HepG2 (cell line): ENCODE results near the gene VIPR1. TPM values are rescaled to one million over a fixed set of nuclear protein-coding genes. Genes with fewer than 3 reads are reported as not detected.

Experiments
- ATAC-seq: fragments of 200-7000 bp; cut with Tn5 transposase; 3 replicates; pipeline ENCODE4 v1.9.1; 2020; ENCODE audit warnings: mild to moderate bottlenecking, moderate library complexity
- BruUV-seq: library from RNA; stranded (reverse); fragments of 400-500 nt; replicated peaks from 2 replicates; lab custom pipeline; 2021; lab: Mats Ljungman, UMichigan
- CTCF ChIA-PET: fragments of 300-600 bp; formaldehyde crosslinking; extraction: SDS; loops from one replicate; lab custom pipeline; 2021; ENCODE audit warnings: low total read pairs, inconsistent platforms, low intra/inter-chr PET ratio; lab: Yijun Ruan, JAX
- POLR2A ChIA-PET: fragments of 350-600 bp; sonication (Branson Sonifier 250); formaldehyde crosslinking; loops from one replicate; lab custom pipeline; 2020; ENCODE audit warnings: antibody characterized with exemption, inconsistent platforms; lab: Yijun Ruan, JAX
- DNase-seq: peaks from one replicate; pipeline ENCODE4 v3.0.0-alpha.2; 2015; ENCODE audit warnings: low spot score
- FAIRE-seq: peaks from 3 replicates; lab custom pipeline; 2011; peaks lifted over from hg19 to GRCh38; lab: Jason Lieb, UNC
- H2AFZ ChIP-seq: one replicate; pipeline ENCODE4 v1.6.1; 2011; ENCODE audit warnings: low read length, inconsistent platforms
- H3K27ac ChIP-seq: fragments of 300-600 bp; 3 replicates; pipeline ENCODE4 v1.8.0; 2011; ENCODE audit warnings: mixed run types, mild to moderate bottlenecking, mixed read lengths, low read length, inconsistent platforms; ENCODE audit not compliant: insufficient read depth; ENCODE audit errors: extremely low read length
- H3K27me3 ChIP-seq, 2 experiments: fragments of 200-600 bp in 1 of 2; 2 replicates in 1 of 2; 3 replicates in 1 of 2; pipeline versions ENCODE4 v1.6.0 to v1.8.0; 2011; ENCODE audit warnings: low read length in 2 of 2, mild to moderate bottlenecking in 2 of 2, moderate library complexity in 2 of 2, inconsistent platforms in 1 of 2; ENCODE audit not compliant: insufficient read depth in 2 of 2, control insufficient read depth in 1 of 2
- H3K36me3 ChIP-seq, 2 experiments: fragments of 200-600 bp in 1 of 2; replicated peaks in 1 of 2; 2 replicates in 1 of 2; 3 replicates in 1 of 2; pipeline versions ENCODE4 v1.5.1 to v1.8.0; 2011; ENCODE audit warnings: low read length in 2 of 2, inconsistent platforms in 1 of 2; ENCODE audit not compliant: insufficient read depth in 2 of 2, control insufficient read depth in 1 of 2
- H3K4me1 ChIP-seq: 2 replicates; pipeline ENCODE4 v1.5.1; 2012; ENCODE audit warnings: low read length, inconsistent platforms; ENCODE audit not compliant: insufficient read depth
- H3K4me2 ChIP-seq: 2 replicates; pipeline ENCODE4 v1.6.0; 2011; ENCODE audit warnings: low read depth, low read length, inconsistent platforms
- H3K4me3 ChIP-seq, 3 experiments: fragments of 200-600 bp in 1 of 3; sonication (generic), shearing (Covaris generic) in 1 of 3; replicated peaks in 1 of 3; 2 replicates each; pipeline ENCODE4 v1.5.1; 2011 to 2016; ENCODE audit warnings: low read length in 3 of 3, inconsistent platforms in 2 of 3, low read depth in 2 of 3, mild to moderate bottlenecking in 2 of 3, control low read depth in 1 of 3, mixed read lengths in 1 of 3; ENCODE audit not compliant: insufficient read depth in 1 of 3
- H3K79me2 ChIP-seq: one replicate; pipeline ENCODE4 v1.6.1; 2011; ENCODE audit warnings: low read length, inconsistent platforms; ENCODE audit not compliant: insufficient read depth
- H3K9ac ChIP-seq: 2 replicates; pipeline ENCODE4 v1.6.0; 2011; ENCODE audit warnings: mild to moderate bottlenecking, low read depth, low read length, inconsistent platforms; ENCODE audit not compliant: insufficient read depth
- H3K9me3 ChIP-seq: 2 replicates; pipeline ENCODE4 v1.5.1; 2012; ENCODE audit warnings: mild to moderate bottlenecking, low read length
- H4K20me1 ChIP-seq: 2 replicates; pipeline ENCODE4 v1.6.0; 2011; ENCODE audit warnings: inconsistent platforms, mild to moderate bottlenecking, low read length, moderate library complexity; ENCODE audit not compliant: insufficient read depth
- GLI4 ChIP-seq: sonication (generic); formaldehyde crosslinking; IDR thresholded peaks from 2 replicates; pipeline ENCODE4 v1.5.1; 2020; ENCODE audit warnings: missing genetic modification reagents, mild to moderate bottlenecking, moderate library complexity, borderline replicate concordance
- HNRNPH1 ChIP-seq: fragments of 200-400 bp; formaldehyde crosslinking; optimal IDR thresholded peaks from 2 replicates; pipeline ENCODE3; 2017; ENCODE audit warnings: mild to moderate bottlenecking, low read depth, low read length
- MAF1 ChIP-seq: sonication (generic); formaldehyde crosslinking; IDR thresholded peaks from 2 replicates; pipeline ENCODE4 v1.5.0; 2020; ENCODE audit warnings: missing genetic modification reagents, borderline replicate concordance
- NCOA2 ChIP-seq: sonication (generic); formaldehyde crosslinking; IDR thresholded peaks from 2 replicates; pipeline ENCODE4 v1.8.0; 2022; ENCODE audit warnings: inconsistent platforms
- NR2C2 ChIP-seq: sonication (generic); formaldehyde crosslinking; IDR thresholded peaks from 2 replicates; pipeline ENCODE4 v1.4.0; 2020; ENCODE audit warnings: missing genetic modification reagents, mild to moderate bottlenecking, moderate library complexity, borderline replicate concordance
- RAD21 ChIP-seq: fragments of 450-650 bp; formaldehyde crosslinking; IDR thresholded peaks from 2 replicates; pipeline ENCODE4 v1.5.0; 2020; ENCODE audit warnings: mild to moderate bottlenecking
- RCOR2 ChIP-seq: IDR thresholded peaks from 2 replicates; pipeline ENCODE4 v1.6.1; 2016; ENCODE audit warnings: missing biosample characterization, missing genetic modification reagents
- SNRNP70 ChIP-seq: fragments of 200-400 bp; formaldehyde crosslinking; IDR thresholded peaks from 2 replicates; pipeline ENCODE4 v1.6.1; 2017; ENCODE audit warnings: mild to moderate bottlenecking, low read depth, low read length, moderate library complexity
- ZC3H4 ChIP-seq: sonication (generic); formaldehyde crosslinking; IDR thresholded peaks from 2 replicates; pipeline ENCODE4 v1.4.0; 2020; ENCODE audit warnings: missing genetic modification reagents, borderline replicate concordance
- WGBS: methylation state at CpG from one replicate; pipeline ENCODE4 v1.1.6; 2017; ENCODE audit warnings: low lambda C conversion rate; 5-methylcytosine and 5-hydroxymethylcytosine counted together
- in situ Hi-C: cut with HindIII; loops from 2 replicates; pipeline ENCODE4 v1.10.0; 2017; ENCODE audit warnings: low pct_unique_long_range_greater_than_20kb; ENCODE audit not compliant: extremely low pct_ligation_motif_present
- intact Hi-C: fragments of 100-400 bp; cut with micrococcal nuclease; formaldehyde crosslinking; loops from one replicate; pipeline ENCODE4 v1.10.0; 2022; ENCODE audit not compliant: unreplicated experiment
- polyA plus RNA-seq, 8 experiments: library from polyadenylated mRNA; depleted of rRNA in 3 of 8; stranded (reverse) in 7 of 8; unstranded in 1 of 8; fragments of >200 nt; fragmentation: Illumina TruSeq in 4 of 8; extraction: Trizol in 4 of 8; gene quantifications; 2 replicates each; pipeline versions ENCODE4 v1.2.1 to v1.2.3, GENCODE V29; 2011 to 2016; ENCODE audit warnings: low read depth in 4 of 8, missing spikeins in 1 of 8, mixed read lengths in 1 of 8; ENCODE audit not compliant: insufficient read depth in 1 of 8
- total RNA-seq, 5 experiments: library from RNA; depleted of rRNA; stranded (reverse); fragments of >200 nt; fragmentation: Illumina TruSeq; extraction: Trizol; gene quantifications; 2 replicates each; pipeline ENCODE4 v1.2.3, GENCODE V29; 2016; ENCODE audit warnings: low read depth in 1 of 5
- TF ChIP-seq, protein P1 (sequence below): sonication (generic); formaldehyde crosslinking; IDR thresholded peaks from 2 replicates; pipeline ENCODE4 v1.4.0; 2020; ENCODE audit warnings: mild to moderate bottlenecking, missing genetic modification reagents
- TF ChIP-seq, protein P2 (sequence below), 2 experiments: fragments of 450-650 bp in 1 of 2; sonication (generic) in 1 of 2; formaldehyde crosslinking; IDR thresholded peaks; 2 replicates each; pipeline versions ENCODE4 v1.5.0 to v1.8.0; 2020 to 2022; ENCODE audit warnings: mild to moderate bottlenecking in 1 of 2, missing genetic modification reagents in 1 of 2
- TF ChIP-seq, protein P3 (sequence below): sonication (generic); formaldehyde crosslinking; IDR thresholded peaks from 2 replicates; pipeline ENCODE4 v1.5.1; 2020; ENCODE audit warnings: missing genetic modification reagents, mild to moderate bottlenecking, borderline replicate concordance

Gene VIPR1
- total and polyA plus RNA-seq, 2 of the 13 experiments (the other 11 are each of a cell fraction or from before 2014, with no cell fraction given) = 0.04 to 0.11 TPM

DNA sequence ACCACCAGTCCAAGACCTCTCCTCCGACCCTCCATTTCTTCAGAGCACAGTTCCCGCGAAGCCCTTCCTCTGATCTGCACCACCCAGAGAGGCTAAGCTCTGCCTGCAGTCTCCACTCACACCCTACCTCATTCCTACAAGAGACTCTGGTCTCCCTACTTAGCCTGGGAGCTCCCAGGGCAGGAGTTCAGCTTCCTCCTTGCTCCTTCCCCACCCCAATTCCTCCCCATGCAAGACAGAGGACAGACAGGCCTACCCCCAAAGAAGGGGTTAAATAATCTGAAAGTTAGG, 12.6 kb upstream of the VIPR1 start:
- BruUV-seq = no TSS peak
- no peak overlapping the region for H2AFZ ChIP-seq
- no peaks in the 10 kb centered on the region for H3K4me1 ChIP-seq
- intact Hi-C loops (no loop called here), in situ Hi-C loops (no loop called here)
- no peak for ATAC-seq
- H3K4me3 ChIP-seq = no peak overlapping the region
- no peak overlapping the region for H3K4me2 ChIP-seq
- WGBS = 3% methylated on average over 3 of the region's 3 CpGs
- ChIA-PET CTCF (no interaction called here), POLR2A (no interaction called here)
- TF ChIP-seq RCOR2 (CRISPR knock-in tag) (no peak), ZC3H4 (CRISPR knock-in tag) (no peak), MAF1 (CRISPR knock-in tag) (no peak), HNRNPH1 (no peak), NCOA2 (no peak), RAD21 (no peak), GLI4 (CRISPR knock-in tag) (no peak), SNRNP70 (no peak), NR2C2 (CRISPR knock-in tag) (no peak)
- TF ChIP-seq, protein P1, sequence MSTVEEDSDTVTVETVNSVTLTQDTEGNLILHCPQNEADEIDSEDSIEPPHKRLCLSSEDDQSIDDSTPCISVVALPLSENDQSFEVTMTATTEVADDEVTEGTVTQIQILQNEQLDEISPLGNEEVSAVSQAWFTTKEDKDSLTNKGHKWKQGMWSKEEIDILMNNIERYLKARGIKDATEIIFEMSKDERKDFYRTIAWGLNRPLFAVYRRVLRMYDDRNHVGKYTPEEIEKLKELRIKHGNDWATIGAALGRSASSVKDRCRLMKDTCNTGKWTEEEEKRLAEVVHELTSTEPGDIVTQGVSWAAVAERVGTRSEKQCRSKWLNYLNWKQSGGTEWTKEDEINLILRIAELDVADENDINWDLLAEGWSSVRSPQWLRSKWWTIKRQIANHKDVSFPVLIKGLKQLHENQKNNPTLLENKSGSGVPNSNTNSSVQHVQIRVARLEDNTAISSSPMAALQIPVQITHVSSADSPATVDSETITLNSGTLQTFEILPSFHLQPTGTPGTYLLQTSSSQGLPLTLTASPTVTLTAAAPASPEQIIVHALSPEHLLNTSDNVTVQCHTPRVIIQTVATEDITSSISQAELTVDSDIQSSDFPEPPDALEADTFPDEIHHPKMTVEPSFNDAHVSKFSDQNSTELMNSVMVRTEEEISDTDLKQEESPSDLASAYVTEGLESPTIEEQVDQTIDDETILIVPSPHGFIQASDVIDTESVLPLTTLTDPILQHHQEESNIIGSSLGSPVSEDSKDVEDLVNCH (CRISPR knock-in tag) = no peak
- TF ChIP-seq, protein P2, sequence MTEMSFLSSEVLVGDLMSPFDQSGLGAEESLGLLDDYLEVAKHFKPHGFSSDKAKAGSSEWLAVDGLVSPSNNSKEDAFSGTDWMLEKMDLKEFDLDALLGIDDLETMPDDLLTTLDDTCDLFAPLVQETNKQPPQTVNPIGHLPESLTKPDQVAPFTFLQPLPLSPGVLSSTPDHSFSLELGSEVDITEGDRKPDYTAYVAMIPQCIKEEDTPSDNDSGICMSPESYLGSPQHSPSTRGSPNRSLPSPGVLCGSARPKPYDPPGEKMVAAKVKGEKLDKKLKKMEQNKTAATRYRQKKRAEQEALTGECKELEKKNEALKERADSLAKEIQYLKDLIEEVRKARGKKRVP (CRISPR knock-in tag; IDR thresholded peaks at IDR 0.05) = no peak
- TF ChIP-seq, protein P3, sequence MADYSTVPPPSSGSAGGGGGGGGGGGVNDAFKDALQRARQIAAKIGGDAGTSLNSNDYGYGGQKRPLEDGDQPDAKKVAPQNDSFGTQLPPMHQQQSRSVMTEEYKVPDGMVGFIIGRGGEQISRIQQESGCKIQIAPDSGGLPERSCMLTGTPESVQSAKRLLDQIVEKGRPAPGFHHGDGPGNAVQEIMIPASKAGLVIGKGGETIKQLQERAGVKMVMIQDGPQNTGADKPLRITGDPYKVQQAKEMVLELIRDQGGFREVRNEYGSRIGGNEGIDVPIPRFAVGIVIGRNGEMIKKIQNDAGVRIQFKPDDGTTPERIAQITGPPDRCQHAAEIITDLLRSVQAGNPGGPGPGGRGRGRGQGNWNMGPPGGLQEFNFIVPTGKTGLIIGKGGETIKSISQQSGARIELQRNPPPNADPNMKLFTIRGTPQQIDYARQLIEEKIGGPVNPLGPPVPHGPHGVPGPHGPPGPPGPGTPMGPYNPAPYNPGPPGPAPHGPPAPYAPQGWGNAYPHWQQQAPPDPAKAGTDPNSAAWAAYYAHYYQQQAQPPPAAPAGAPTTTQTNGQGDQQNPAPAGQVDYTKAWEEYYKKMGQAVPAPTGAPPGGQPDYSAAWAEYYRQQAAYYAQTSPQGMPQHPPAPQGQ (CRISPR knock-in tag) = no peak
- no peak for FAIRE-seq
- H3K9ac ChIP-seq = no peak overlapping the region
- H4K20me1 ChIP-seq = no peaks in the 10 kb centered on the region
- H3K27me3 ChIP-seq = peaks cover 0 to 2% of the 10 kb centered on the region in 2 experiments; a peak in 1 of 5 replicates
- H3K79me2 ChIP-seq = no peaks in the 10 kb centered on the region
- no peaks in the 10 kb centered on the region for H3K36me3 ChIP-seq
- H3K27ac ChIP-seq = no peak overlapping the region
- DNase-seq = no peak
- H3K9me3 ChIP-seq = no peaks in the 10 kb centered on the region
